HCT116 (cell line): ENCODE measurements around the gene GNAS.

ENCODE experiments used
- CEBPB ChIP-seq: IDR thresholded peaks from 2 replicates; pipeline ENCODE4 v1.6.1; 2012; ENCODE audit warnings: low read depth
- CTCF ChIP-seq, 3 experiments: fragments of 200-600 bp in 1 of 3; sonication (generic) in 1 of 3; IDR thresholded peaks in 2 of 3; conservative IDR thresholded peaks in 1 of 3; 2 replicates each; pipeline ENCODE4 v1.5.1; 2012 to 2017; ENCODE audit warnings: low read depth in 2 of 3, low read length in 2 of 3, antibody characterized with exemption in 1 of 3, borderline replicate concordance in 1 of 3, control low read depth in 1 of 3, mild to moderate bottlenecking in 1 of 3, mixed read lengths in 1 of 3, mixed run types in 1 of 3, moderate library complexity in 1 of 3; ENCODE audit not compliant: insufficient read depth in 1 of 3
- ELF1 ChIP-seq: IDR thresholded peaks from 2 replicates; pipeline ENCODE4 v1.6.1; 2012; ENCODE audit warnings: low read depth, borderline replicate concordance
- EZH2 ChIP-seq: fragments of 200-600 bp; sonication (generic); IDR thresholded peaks from 2 replicates; pipeline ENCODE4 v1.6.1; 2017; ENCODE audit warnings: antibody characterized with exemption, mixed run types
- EZH2phosphoT487 ChIP-seq: fragments of 200-600 bp; IDR thresholded peaks from 2 replicates; pipeline ENCODE4 v1.6.1; 2018; ENCODE audit warnings: antibody characterized with exemption, borderline replicate concordance
- JUND ChIP-seq: IDR thresholded peaks from 2 replicates; pipeline ENCODE4 v1.6.1; 2012
- POLR2A ChIP-seq: IDR thresholded peaks from 2 replicates; pipeline ENCODE4 v1.7.0; 2011; ENCODE audit warnings: borderline replicate concordance; ENCODE audit not compliant: insufficient read depth, insufficient read length; ENCODE audit errors: extremely low read depth
- POLR2AphosphoS5 ChIP-seq: IDR thresholded peaks from 2 replicates; pipeline ENCODE4 v1.6.1; 2011; ENCODE audit warnings: mild to moderate bottlenecking, low read depth, low read length, moderate library complexity
- REST ChIP-seq: IDR thresholded peaks from 2 replicates; pipeline ENCODE4 v1.6.1; 2012; ENCODE audit warnings: low read depth
- SIN3A ChIP-seq: IDR thresholded peaks from 2 replicates; pipeline ENCODE4 v1.6.1; 2012; ENCODE audit warnings: low read depth
- SP1 ChIP-seq: IDR thresholded peaks from 2 replicates; pipeline ENCODE4 v1.6.1; 2012; ENCODE audit warnings: low read depth
- TCF7L2 ChIP-seq: IDR thresholded peaks from 2 replicates; pipeline ENCODE4 v1.7.0; 2011; ENCODE audit warnings: borderline replicate concordance, inconsistent platforms; ENCODE audit not compliant: insufficient read depth, insufficient read length; ENCODE audit errors: extremely low read depth
- ZNF274 ChIP-seq: fragments of 200-500 bp; sonication (Bioruptor generic); IDR thresholded peaks from 2 replicates; pipeline ENCODE4 v1.6.1; 2014; ENCODE audit warnings: mild to moderate bottlenecking, low read depth, low read length, inconsistent platforms

- no peak for TF ChIP-seq CTCF (IDR thresholded peaks at IDR 0.05 in 2 of 3, conservative IDR thresholded peaks at IDR 0.05 in 1 of 3; ENCODE audit: borderline replicate concordance in 1 of 3, insufficient read depth in 1 of 3, low read depth in 2 of 3, low read length in 2 of 3)
- TF ChIP-seq JUND: no peak
- TF ChIP-seq POLR2A: no peak
- no peak for TF ChIP-seq CEBPB
- TF ChIP-seq TCF7L2: no peak
- no peak for TF ChIP-seq EZH2phosphoT487
- no peak for TF ChIP-seq SP1
- no peak for TF ChIP-seq SIN3A
- no peak for TF ChIP-seq ELF1
- TF ChIP-seq POLR2AphosphoS5: no peak
- TF ChIP-seq REST: no peak
- TF ChIP-seq EZH2: no peak
- no peak for TF ChIP-seq ZNF274
Measured at GRCh38 chr20:58892932-58893224, 40.4 kb downstream of the GNAS start.
